CD4-positive, alpha-beta T cell treated with Interleukin-6 at 100 ng/mL for 8 hours (primary cell): ENCODE results near the gene SCUBE3.

Experiments
- DNase-seq: peaks from one replicate; pipeline ENCODE4 v3.0.0-alpha.2; 2020; ENCODE audit warnings: mixed read lengths, low spot score

Gene SCUBE3

DNA sequence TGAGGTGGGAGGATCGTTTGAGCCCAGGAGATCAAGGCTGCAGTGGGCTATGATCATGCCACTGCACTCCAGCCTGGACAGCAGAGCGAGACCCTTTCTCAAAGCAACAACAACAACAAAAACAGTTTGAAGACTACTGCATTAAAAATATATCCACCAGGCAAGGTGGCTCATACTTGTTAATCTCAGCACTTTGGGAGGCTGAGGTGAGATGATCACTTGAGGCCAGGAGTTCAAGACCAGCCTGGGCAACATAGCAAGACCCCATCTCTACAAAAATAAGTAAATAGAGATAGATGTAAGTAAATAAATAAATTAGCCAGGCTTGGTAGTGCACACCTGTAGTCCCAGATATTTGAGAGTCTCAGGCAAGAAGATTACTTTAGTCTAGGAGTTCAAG, 58.2 kb downstream of the SCUBE3 start:
- no peak for DNase-seq

DNA sequence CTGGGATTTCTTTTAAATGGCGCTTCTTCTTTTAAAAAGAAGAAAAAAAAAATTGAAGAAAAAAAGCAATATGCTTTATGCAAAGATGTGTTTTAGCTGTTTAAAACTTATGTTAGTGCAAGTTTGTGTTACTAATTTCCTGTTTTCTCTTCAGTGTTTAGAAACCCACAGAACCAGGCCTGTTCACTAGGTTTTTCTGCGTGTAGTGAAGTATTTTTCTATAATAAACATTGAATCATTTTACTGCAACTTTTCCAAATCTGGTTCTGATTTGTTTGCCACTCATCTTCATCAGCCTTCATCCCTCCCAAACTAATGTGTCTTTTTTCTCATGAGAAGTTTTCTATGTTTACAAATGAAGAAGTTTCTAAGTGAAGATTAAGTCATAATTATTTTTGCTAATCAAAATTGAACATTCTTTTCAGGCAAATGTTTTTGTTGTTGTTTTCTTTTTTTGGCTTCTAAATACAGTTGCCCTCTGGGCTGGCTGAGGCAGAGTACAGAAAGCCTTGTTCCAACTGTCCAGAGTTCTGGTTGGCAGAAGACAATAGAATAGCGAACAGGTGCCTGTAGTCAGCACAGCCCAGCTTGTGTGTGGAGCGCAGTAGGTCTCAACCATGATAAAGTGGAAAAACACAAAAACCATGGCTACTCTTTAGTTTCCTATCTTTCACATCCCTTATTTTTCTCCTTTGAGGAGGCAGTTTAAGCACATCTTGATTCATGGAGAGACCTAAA, 60.2 kb downstream of the SCUBE3 start:
- no peak for DNase-seq

DNA sequence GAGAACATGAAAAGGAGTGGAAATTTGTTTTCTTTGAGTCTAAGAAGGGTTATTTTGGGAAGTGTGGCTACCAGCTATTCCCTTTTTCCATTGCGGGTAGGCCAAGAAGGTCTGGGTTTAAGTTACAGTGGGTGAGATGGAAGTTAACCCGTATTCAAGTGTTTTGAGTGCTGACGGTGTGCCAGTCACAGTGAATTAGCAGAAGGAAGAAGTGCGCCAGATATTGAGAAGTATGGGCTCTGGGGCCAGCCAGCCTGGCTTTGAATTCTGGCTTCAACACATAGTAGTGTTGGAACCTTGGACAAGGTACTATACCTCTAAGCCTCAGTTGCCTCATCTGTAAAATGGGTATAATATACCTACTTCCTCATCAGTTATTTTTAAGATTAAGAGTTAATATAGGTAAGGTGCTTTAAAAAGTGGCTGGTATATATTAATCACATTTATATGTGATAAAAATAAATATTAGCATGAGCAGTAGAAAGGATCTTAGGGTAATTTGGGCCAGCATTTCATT, 62.0 kb downstream of the SCUBE3 start:
- DNase-seq = no peak

DNA sequence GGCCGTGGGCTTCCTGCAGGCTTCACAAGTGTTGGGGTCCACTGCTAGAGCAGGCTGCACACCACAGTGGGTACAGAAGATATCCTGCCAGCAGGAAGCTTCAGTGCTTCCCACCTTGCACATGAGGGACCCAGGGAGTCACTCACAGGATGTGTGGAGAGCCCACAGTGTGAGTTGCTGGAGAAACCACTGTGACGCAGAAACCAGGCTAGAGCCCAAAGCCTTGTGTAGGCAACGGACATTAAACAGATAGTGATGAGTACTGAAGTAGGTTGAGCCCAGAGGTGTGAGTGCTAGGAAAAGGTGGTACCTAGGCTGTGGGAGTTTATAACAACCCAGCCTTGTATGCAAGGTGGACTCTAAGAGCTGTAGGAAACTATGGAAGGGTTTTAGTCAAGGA, 65.0 kb downstream of the SCUBE3 start:
- no peak for DNase-seq

DNA sequence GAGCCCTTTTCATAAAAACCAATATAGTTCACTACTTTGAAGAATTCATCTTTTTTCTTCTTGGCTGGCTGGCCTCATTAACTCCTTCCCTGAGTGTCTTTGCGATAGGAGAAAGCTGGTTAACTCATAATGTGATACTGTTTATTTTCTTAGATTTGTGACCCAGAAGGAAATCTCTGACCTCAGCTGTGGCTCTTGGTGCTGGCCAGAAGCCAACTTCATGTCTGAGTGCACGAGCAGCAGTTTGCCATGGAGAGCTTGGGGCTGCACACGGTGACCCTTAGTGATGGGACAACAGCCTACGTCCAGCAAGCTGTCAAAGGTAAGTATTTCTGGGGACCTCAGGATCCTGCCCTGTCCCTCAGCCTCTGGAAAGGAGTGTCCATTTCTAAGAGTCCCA, 67.1 kb downstream of the SCUBE3 start:
- DNase-seq = no peak

DNA sequence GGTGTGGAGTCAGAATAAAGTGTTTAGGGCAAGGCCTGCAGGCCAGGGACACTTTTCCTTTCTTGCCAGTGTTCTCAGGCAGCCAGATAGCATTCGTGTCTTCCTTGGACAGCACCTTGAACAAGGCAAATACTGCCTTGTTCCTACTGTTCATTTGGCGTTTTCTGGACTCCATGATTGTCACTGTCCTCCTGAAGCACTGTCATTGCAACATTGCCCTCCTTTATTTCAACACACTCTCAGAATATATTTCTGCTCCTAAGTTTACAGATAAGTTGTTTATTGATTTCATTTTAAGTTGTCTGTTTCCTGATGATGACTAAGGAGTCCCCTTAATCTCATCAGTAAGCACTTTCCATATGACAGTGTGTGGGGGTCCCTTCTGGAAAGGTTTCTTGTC, 68.7 kb downstream of the SCUBE3 start:
- DNase-seq = no peak

DNA sequence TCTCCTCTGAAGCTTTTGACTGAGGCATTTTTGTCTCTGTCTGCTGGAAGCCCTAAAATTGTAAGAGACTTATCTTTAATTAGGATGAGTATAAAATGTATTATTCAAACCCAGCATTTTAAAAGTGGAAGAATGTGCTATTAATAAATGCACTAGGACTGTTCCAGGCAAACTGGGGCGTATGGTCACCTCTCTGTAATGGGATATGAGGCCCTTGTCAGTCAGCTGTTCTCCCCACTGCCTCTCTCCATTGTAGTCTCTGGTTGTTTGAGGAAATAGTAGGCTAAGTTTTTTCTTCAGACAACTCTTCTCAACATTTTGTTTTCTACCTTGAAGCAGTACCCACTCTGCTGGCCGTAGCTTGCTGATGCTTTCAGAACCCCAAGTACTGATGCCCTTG, 69.6 kb downstream of the SCUBE3 start:
- DNase-seq = no peak

DNA sequence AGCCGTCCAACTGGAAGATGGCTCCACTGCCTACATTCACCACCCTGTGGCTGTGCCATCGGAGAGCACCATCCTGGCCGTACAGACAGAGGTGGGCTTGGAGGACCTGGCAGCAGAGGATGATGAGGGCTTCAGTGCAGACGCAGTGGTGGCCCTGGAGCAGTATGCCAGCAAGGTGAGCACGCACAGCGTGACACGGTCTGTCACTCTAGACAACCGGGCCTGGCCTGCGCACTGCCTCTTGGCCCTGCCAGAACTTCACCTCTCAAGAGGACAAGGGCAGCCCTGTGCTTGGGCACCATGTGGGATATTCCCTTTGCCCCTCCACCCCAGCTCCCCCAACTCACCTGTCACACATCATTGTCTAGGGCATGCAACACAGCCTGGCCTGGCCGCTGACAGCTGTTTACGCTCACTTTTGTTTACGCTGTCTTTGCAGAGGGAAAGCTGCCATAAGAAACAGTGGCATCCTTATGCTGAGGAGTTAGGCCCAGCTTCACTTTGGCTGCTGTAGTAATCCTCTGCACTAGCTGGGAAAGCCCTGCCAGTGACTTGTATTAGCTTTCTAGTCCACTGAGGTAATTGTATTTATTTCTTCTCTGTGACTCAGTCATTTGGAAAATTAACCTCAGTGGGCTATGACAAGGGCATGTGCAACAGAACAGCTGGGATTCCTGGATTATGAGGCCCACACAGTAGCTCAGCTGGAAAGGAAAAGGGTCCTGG, 74.1 kb downstream of the SCUBE3 start:
- no peak for DNase-seq

DNA sequence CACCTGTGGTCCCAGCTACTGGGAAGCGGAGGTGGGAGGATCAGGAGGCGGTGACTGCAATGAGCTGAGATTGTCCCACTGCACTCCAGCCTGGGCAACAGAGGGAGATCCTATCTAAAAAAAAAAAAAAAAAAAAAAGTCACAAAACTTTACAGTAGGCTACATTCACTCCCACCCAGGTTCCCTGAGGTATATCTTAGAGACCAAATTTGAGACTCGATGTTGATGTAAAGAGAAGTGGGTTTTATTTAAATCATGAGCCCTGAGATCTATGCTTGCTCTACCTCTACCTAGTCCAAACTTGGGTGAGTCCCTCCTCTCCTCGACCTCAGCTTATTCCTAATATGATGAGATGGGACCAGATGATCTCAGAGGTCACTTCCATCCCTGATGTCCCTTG, 75.1 kb downstream of the SCUBE3 start:
- DNase-seq = no peak

DNA sequence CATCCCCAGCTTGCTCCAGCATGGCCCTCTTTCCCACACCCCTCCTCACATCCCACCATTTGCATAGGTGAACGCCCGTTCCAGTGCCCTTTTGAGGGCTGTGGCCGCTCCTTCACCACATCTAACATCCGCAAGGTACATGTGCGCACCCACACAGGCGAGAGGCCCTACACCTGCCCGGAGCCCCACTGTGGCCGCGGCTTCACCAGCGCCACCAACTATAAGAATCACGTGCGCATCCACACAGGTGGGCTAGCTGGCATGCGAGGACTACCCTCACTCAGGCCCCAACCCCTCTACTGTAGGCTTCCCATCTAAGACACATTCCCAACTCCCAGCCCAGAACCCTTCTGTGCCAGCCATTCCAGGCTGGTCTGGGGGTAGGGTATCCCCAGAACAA, 77.7 kb downstream of the SCUBE3 start:
- no peak for DNase-seq

DNA sequence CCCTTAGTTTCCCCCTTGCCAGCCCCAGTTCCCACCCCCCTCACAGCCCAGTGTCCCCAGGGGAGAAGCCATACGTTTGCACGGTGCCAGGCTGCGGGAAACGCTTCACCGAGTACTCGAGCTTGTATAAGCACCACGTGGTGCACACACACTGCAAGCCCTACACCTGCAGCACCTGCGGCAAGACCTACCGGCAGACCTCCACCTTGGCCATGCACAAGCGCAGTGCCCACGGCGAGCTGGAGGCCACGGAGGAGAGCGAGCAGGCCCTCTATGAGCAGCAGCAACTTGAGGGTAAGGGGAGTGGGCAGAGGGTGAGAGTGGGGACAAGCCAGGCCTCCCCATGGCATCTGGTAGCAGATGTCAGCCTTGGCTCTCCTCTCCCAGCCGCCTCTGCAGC, 78.7 kb downstream of the SCUBE3 start:
- DNase-seq = no peak

DNA sequence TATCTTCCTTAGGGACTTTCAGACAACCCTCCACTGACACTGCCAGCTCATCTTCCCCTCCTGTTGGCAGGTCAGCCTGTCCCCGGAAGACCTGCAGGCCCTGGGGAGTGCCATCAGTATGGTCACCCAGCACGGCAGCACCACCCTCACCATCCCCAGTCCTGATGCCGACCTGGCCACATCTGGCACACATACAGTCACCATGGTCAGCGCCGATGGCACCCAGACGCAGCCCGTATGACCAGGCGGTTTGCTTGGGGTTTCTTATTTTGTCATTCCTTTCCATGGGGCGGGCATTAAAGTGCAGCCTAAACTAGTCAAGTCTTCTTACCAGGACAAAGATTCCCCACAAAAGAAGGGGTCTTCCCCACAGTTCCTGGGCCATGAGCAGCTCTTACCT, 79.9 kb downstream of the SCUBE3 start:
- DNase-seq = no peak

DNA sequence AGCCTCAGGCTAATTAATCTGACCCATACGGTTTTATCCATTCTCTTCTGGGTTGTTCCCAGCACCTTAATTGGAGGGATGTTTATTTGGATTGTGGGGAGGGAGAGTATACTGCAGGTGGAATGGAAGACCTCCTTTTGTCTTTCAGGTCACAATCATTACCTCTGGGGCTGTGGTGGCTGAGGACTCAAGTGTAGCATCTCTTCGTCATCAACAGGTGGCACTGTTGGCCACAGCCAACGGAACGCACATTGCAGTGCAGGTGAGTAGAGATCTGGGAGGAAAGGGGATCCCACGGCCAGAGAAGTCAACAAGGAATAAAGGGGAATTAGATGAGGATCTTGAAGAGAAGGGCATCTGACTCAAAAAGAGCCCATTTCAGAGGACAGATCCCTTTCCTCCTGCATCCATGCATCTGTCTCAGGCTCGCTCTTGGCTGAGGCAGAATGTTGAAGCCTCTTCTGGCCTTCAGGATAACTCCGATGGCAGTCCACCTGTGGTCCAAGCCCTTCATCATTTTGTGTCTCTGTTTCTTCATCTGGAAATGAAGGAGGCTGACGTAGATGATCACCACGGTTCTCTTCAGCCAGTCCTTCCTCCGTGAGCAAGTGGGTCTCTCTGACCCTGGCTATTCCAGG, 80.7 kb downstream of the SCUBE3 start:
- DNase-seq = peak; percentile 60

DNA sequence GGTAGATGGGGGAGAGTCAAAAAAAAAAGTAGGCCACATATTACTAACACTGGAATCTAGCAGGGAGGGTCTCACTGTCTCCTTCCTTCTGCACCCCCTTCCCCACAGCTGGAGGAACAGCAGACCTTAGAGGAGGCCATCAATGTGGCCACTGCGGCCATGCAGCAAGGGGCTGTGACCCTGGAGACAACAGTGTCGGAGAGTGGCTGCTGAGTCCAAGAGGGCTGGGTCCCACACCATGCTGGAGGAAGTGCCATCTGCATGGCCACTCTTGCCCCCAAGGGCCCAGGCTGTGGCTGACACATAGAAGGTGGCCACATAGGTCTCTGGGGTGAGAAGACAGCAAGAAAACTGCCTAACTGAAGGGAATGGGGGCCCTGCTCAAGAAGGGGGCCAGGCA, 81.3 kb downstream of the SCUBE3 start:
- DNase-seq = no peak

DNA sequence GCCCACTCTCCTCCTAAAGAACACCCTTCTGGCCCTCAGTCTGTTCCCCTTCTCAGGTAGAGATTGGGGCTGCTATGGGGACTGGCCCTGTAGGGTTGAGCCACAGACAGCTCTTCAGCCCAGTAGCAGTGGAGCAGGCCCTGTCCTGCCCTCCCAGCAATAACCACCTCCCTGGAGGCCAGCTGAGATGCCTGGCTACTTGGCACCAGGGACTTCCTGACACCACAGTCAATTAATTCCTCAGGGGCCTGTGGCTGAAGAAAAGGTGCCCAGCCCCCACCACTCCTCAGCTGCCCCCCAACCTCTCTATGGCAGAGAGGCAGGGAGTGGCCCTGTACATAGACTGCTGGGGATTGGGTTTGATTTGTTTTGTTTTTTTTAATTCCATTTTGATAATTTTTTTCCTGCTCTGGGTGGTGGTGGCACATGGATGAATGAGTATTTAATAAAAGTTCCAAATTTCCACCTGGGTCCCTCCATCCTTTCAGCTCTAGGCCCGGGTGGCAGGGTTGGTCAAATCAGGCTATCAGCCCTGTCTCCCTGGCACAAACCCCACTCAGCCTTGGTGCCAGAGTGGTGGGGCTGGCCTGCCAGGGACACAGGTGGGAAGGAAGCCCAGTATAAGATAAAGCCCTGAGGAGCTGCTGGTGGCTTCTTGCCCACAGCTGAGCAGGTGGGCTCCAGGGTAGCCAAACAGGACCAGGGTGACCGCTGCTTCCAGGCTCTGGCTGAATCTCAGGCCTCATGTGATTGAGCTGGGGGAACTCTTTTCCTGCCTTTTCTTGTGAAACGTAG, 82.0 kb downstream of the SCUBE3 start:
- no peak for DNase-seq

DNA sequence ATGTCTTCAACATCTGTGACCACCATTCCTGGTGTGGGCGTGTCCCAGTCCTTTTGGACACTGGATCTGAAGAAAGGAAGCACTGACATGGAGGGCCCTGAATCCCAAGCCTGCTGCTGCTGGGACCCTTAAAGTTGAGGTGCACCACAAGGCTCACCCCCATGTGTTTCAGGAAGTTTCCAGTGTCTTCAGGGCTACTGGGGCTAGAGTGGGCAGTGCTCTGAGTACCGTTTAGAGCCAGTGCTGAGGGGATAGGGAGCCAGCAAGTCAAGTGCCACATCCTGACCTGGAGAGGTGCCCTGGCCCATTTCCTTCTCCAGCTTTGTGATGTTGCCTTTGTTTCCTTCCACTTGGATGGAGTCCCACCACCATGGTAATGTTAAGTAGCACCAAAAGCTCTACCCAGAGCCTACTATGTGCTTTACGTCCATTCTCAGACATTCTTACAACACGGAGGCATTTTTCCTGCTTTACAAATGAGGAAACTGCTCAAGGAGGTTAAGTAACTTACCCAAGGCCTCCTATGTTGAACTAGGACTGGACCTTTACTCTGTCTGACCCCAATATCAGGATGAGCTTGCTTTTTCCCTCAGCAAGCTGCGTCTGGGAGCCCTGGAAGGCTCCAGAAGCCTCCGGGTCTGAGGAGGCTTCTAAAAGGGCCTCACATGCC, 83.3 kb downstream of the SCUBE3 start:
- no peak for DNase-seq

DNA sequence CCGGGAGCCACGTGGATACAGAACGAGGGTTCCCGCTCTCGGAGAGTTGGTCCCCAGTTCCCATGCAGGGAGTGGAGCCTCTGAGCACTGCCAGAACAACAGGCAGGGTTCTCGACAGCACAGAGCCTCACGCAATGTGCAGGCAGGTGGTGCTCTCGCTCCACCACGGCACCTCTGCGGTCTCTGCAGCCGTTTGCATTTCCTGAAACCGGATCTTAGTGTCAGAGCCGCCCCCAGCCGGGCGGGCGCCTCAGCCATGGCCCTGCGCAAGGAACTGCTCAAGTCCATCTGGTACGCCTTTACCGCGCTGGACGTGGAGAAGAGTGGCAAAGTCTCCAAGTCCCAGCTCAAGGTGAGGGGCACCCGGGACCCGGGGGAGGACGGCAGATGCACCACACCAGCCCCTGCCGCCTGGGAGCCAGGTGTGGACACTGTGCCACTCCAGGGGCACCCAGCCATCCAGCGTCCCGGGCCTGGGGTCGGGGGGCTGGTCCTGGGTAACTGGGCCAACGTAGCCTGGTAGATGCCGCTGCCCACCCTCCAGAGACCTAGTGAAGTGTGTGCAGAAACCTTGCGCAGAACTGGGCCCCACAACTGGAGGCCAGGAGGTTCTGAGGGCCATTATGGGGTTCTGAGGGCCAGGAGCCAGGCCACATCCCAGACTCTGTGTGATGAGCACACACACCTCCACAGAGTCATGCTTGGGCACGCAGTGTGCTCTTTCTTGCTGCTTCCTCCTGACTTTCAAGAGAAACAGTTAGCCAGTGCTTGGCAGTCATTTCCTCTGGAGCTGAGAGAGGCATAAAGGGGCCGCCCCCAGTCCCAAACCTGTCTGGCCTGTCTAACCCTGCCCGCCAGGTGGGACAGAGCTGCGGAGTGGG, 84.1 kb downstream of the SCUBE3 start, which contains the start of gene DEF6:
Gene DEF6 (plus strand): TSS at position 218 of the 881 bp plus-strand sequence. CDS start 39 bp downstream, at position 257.
- DNase-seq = peak; percentile 92

DNA sequence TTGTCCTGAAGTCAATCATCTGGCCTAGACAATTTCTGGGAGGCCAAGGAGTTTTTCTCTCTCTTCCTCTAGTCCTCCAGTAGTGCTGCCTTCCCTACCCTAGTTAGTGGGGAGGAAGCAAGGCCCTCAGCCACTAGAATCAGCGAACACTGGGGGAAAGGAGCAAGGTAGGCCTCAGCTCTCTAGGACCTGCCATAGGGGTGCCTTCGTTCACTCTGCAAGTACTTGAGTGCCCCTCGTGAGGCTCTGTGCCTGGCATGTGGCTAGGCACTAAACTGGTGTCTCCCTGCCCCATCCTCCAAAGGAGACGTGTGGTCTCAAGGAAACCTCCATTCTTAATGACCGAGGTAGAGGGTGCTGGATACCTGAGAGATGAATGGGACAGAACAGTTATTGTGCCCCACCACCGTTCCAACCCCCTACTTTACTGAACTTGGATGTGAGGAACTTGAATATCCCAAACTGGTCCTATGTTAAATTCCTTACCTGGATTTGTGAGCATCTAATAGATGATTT, 84.9 kb downstream of the SCUBE3 start:
- peak; percentile 27 for DNase-seq

DNA sequence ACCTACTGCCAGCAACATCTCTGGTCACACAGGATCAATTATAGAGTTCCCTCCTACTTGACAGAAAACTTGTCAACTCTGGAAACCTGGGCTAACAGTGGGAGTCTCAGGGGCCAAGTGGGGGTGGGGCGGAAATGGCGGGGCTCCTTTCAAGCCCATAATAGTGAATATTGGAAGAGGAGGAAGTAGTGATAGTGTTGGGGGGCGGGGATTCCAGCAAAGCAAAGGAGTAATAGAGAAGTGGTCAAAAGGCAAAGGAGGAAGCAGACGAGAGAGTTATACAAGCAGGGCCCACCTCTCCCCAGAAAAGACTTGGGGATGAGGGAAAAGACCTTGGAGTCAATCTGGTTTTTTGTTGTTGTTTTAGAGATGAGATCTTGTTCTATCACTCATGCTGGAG, 85.9 kb downstream of the SCUBE3 start:
- peak; percentile 33 for DNase-seq

DNA sequence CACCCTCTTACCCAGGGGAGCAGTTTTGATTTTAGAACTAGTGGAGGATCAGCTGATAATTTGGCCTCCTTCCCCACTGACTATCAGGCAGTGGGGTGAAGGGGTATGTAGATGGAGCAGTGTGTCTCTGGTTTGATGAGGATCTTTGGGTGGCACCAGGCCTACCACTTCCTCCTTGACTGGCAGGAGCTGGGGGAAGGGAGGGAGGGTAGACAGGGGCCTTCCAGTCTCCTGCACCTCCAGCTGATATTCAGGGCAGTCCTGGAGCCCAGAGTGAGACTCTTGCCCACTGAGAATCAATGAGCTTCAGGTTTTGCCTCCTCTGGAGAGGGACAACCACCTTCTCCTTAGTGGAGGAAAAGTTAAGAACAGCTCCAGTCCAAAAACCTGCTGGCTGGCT, 87.1 kb downstream of the SCUBE3 start:
- DNase-seq = peak; percentile 77
